ENCODE results near the gene TPCN1.

The TPCN1 gene

DNA sequence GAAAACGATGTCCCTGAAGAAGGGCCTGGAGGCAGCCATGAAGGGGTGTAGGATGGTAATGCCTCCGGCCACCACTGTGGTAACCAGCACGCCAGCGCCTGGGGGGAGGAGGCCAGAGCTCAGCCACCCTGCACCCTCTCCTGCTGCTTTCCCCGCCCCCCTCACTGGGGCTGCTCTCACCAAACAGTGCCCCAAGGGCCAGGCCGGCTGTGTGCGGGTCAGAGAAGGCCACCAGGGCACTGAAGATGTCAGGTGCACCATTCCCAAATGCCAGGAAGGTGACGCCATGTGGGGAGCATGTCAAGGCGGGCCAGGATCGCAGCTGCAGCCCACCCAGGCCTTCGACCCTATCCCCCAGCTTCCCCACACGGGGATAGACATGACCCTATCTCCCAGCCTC is 99.1 kb downstream of the TPCN1 start:
- H4K20me1 ChIP-seq (ENCODE audit: low read depth, low read length) = no peaks in the 10 kb centered on the region
- H3K9ac ChIP-seq (ENCODE audit: low read length) = no peak overlapping the region
- no peak overlapping the region for H3K4me2 ChIP-seq (ENCODE audit: low read depth, low read length, poor library complexity, severe bottlenecking)
- peaks cover 5% of the 10 kb centered on the region; the same call in 1 of the 2 replicates for H3K36me3 ChIP-seq (ENCODE audit: low read length)
- H3K9me2 ChIP-seq (replicated peaks; ENCODE audit: insufficient read depth, low read length) = no peaks in the 10 kb centered on the region
- no peaks in the 10 kb centered on the region for H3K79me2 ChIP-seq (ENCODE audit: insufficient read depth, low read length)
- no peak overlapping the region for H2AFZ ChIP-seq (ENCODE audit: low read depth, low read length, severe bottlenecking)
- no peaks in the 10 kb centered on the region for H3K9me3 ChIP-seq (ENCODE audit: insufficient read depth, low read length)
- TF ChIP-seq, protein P1, sequence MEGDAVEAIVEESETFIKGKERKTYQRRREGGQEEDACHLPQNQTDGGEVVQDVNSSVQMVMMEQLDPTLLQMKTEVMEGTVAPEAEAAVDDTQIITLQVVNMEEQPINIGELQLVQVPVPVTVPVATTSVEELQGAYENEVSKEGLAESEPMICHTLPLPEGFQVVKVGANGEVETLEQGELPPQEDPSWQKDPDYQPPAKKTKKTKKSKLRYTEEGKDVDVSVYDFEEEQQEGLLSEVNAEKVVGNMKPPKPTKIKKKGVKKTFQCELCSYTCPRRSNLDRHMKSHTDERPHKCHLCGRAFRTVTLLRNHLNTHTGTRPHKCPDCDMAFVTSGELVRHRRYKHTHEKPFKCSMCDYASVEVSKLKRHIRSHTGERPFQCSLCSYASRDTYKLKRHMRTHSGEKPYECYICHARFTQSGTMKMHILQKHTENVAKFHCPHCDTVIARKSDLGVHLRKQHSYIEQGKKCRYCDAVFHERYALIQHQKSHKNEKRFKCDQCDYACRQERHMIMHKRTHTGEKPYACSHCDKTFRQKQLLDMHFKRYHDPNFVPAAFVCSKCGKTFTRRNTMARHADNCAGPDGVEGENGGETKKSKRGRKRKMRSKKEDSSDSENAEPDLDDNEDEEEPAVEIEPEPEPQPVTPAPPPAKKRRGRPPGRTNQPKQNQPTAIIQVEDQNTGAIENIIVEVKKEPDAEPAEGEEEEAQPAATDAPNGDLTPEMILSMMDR (IDR thresholded peaks at IDR 0.05; ENCODE audit: insufficient read depth, low read length, poor library complexity, severe bottlenecking) = no peak
- no peak for TF ChIP-seq EZH2phosphoT487 (conservative IDR thresholded peaks at IDR 0.05; ENCODE audit: low read length)
- no peak overlapping the region for H3K4me3 ChIP-seq (ENCODE audit: insufficient read depth, low read length, poor library complexity, severe bottlenecking)
- H3F3A ChIP-seq (ENCODE audit: insufficient read depth) = no peaks in the 10 kb centered on the region
- no peak overlapping the region for H3K27ac ChIP-seq (ENCODE audit: low read depth, low read length)
- no peaks in the 10 kb centered on the region for H3K27me3 ChIP-seq (ENCODE audit: low read length)

DNA sequence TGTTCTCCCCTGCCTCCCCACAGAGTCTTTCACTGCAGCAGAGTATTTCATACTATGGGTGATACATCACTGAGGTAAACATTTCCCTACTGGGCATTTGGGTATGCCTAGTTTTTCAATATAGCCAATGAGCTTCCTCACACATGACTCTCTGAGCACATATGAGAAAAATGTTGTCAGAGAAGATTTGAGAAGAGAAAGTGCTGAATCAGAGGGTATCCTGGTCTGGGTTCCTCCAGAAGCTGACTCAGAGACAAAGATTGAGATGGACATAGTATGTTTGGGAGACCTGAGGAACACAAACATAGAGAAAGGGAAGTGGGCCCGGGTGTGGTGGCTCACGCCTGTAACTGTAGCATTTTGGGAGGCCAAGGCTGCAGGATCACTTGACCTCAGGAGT is 101.1 kb downstream of the TPCN1 start:
- no peaks in the 10 kb centered on the region for H3K79me2 ChIP-seq (ENCODE audit: insufficient read depth, low read length)
- H3K4me3 ChIP-seq (ENCODE audit: insufficient read depth, low read length, poor library complexity, severe bottlenecking) = no peak overlapping the region
- TF ChIP-seq, protein P1 (IDR thresholded peaks at IDR 0.05; ENCODE audit: insufficient read depth, low read length, poor library complexity, severe bottlenecking) = no peak
- no peak for TF ChIP-seq EZH2phosphoT487 (conservative IDR thresholded peaks at IDR 0.05; ENCODE audit: low read length)
- no peak overlapping the region for H3K4me2 ChIP-seq (ENCODE audit: low read depth, low read length, poor library complexity, severe bottlenecking)
- no peaks in the 10 kb centered on the region for H4K20me1 ChIP-seq (ENCODE audit: low read depth, low read length)
- no peaks in the 10 kb centered on the region for H3K9me3 ChIP-seq (ENCODE audit: insufficient read depth, low read length)
- H3K27me3 ChIP-seq (ENCODE audit: low read length) = no peaks in the 10 kb centered on the region
- no peak overlapping the region for H2AFZ ChIP-seq (ENCODE audit: low read depth, low read length, severe bottlenecking)
- H3K36me3 ChIP-seq (ENCODE audit: low read length) = peaks cover 5% of the 10 kb centered on the region; the same call in 1 of the 2 replicates
- no peaks in the 10 kb centered on the region for H3K9me2 ChIP-seq (replicated peaks; ENCODE audit: insufficient read depth, low read length)
- no peak overlapping the region for H3K9ac ChIP-seq (ENCODE audit: low read length)
- H3K27ac ChIP-seq (ENCODE audit: low read depth, low read length) = no peak overlapping the region
- H3F3A ChIP-seq (ENCODE audit: insufficient read depth) = no peaks in the 10 kb centered on the region

DNA sequence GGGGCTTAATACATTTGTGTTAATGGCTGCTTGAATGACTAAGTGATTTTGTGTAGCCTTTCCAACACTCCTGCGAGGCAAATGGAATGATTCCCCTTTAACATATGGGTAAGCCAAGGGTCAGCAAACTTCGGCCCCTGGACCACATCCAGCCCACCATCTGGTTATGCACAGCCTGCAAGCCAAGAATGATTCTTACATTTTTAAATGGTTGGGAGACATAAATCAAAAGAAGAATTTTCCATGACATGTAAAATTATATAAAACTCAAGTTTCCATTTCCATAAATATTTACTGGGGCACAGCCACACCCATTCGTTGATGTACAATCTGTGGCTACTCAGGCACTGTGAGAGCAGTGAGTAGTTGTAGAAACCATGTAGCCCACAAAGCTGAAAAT is 104.7 kb downstream of the TPCN1 start:
- H3K27ac ChIP-seq (ENCODE audit: low read depth, low read length) = no peak overlapping the region
- H3K4me3 ChIP-seq (ENCODE audit: insufficient read depth, low read length, poor library complexity, severe bottlenecking) = no peak overlapping the region
- no peak for TF ChIP-seq EZH2phosphoT487 (conservative IDR thresholded peaks at IDR 0.05; ENCODE audit: low read length)
- TF ChIP-seq, protein P1 (IDR thresholded peaks at IDR 0.05; ENCODE audit: insufficient read depth, low read length, poor library complexity, severe bottlenecking) = no peak
- no peak overlapping the region for H3K4me2 ChIP-seq (ENCODE audit: low read depth, low read length, poor library complexity, severe bottlenecking)
- H3F3A ChIP-seq (ENCODE audit: insufficient read depth) = no peaks in the 10 kb centered on the region
- no peak overlapping the region for H3K9ac ChIP-seq (ENCODE audit: low read length)
- no peaks in the 10 kb centered on the region for H3K79me2 ChIP-seq (ENCODE audit: insufficient read depth, low read length)
- H3K27me3 ChIP-seq (ENCODE audit: low read length) = no peaks in the 10 kb centered on the region
- no peaks in the 10 kb centered on the region for H3K9me3 ChIP-seq (ENCODE audit: insufficient read depth, low read length)
- no peak overlapping the region for H2AFZ ChIP-seq (ENCODE audit: low read depth, low read length, severe bottlenecking)
- H4K20me1 ChIP-seq (ENCODE audit: low read depth, low read length) = no peaks in the 10 kb centered on the region
- no peaks in the 10 kb centered on the region for H3K9me2 ChIP-seq (replicated peaks; ENCODE audit: insufficient read depth, low read length)
- H3K36me3 ChIP-seq (ENCODE audit: low read length) = no peaks in the 10 kb centered on the region
